Pancreas (tissue), 10 donors: ENCODE results near the gene CANT1. TPM values are rescaled to one million over a fixed set of nuclear protein-coding genes. Genes with fewer than 3 reads are reported as not detected.

Experiments
- ATAC-seq, 4 donors: fragments of 200-7000 bp; cut with Tn5 transposase; one replicate each; pipeline versions ENCODE4 v1.8.0 to v1.9.1; 2020; ENCODE audit warnings: mild to moderate bottlenecking in 4 of 4, moderate library complexity in 4 of 4
- DNase-seq, 6 donors: peaks; one replicate each; pipeline ENCODE4 v3.0.0-alpha.2; 2020
- FAIRE-seq: peaks from 2 replicates; lab custom pipeline; 2012; peaks lifted over from hg19 to GRCh38; lab: Jason Lieb, UNC
- H3K27ac ChIP-seq, 4 donors: fragments of 200-600 bp; sonication (generic); 1 replicate in 3 of 4; 2 replicates in 1 of 4; pipeline versions ENCODE4 v1.5.0 to v1.8.0; 2020
- H3K27me3 ChIP-seq, 4 donors: fragments of 200-600 bp; one replicate each; pipeline ENCODE4 v1.8.0; 2021
- H3K36me3 ChIP-seq, 3 donors: fragments of 200-600 bp; sonication (generic) in 1 of 3; one replicate each; pipeline versions ENCODE4 v1.5.0 to v1.8.0; 2020 to 2021
- H3K4me1 ChIP-seq, 3 donors: fragments of 200-600 bp; one replicate each; pipeline ENCODE4 v1.8.0; 2021
- H3K4me3 ChIP-seq, 4 donors: fragments of 200-600 bp; sonication (generic) in 2 of 4; one replicate each; pipeline versions ENCODE4 v1.5.0 to v1.8.0; 2020 to 2021
- H3K9me3 ChIP-seq, 4 donors: fragments of 200-600 bp; one replicate each; pipeline ENCODE4 v1.8.0; 2021
- WGBS, 2 donors: extraction: QIAGEN DNeasy Blood & Tissue Kit; methylation state at CpG; one replicate each; pipeline ENCODE4 v1.1.7; 2013; 5-methylcytosine and 5-hydroxymethylcytosine counted together
- intact Hi-C, 3 donors: fragments of 100-400 bp; cut with DNase I; formaldehyde crosslinking; loops; one replicate each; pipeline versions ENCODE4 v1.11.1 to v1.14.2; 2022
- polyA plus RNA-seq, 2 donors: library from polyadenylated mRNA; stranded (reverse); fragments of 200-250 nt; gene quantifications; one replicate each; pipeline ENCODE4 v1.2.3, GENCODE V29; 2013
- total RNA-seq, 6 donors: library from RNA; stranded (reverse); fragmentation: NEBNext Ultra II Directional in 4 of 6; extraction: Animal tissue kit (Norgen Biotek cat#: 25700) in 4 of 6; gene quantifications; one replicate each; pipeline versions ENCODE4 v1.2.1 to v1.2.4, GENCODE V29; 2021 to 2023
- TF ChIP-seq, protein P1 (sequence below), 4 donors: fragments of 200-600 bp; sonication (generic) in 3 of 4; IDR thresholded peaks; one replicate each; pipeline versions ENCODE4 v1.5.0 to v1.8.0; 2021; ENCODE audit warnings: antibody characterized with exemption in 4 of 4
- donor health status: healthy with polysubstance abuse.
- donor health status: DM: no; HTN: no; CAD: no; lungs with moderate emphysema.
- donor health status: DM: no; HTN: no; CAD: no.
- donor health status: control.
- donor health status: control.
- donor health status: Bipolar disorder and iron deficiency.
- donor health status: DM: yes; HTN: yes; CAD: no.
- donor health status: DM: no; HTN: no; CAD: no.
- donor health status: DM: no; HTN: no; CAD: no.
- donor health status: DM: yes; HTN: yes; CAD: no.

CANT1 gene
- total and polyA plus RNA-seq, 8 donors: 7.4 to 45.0 (median 25.5) TPM

- Histone ChIP-seq H3K9me3 (no peaks in the 10 kb centered on the region), H3K36me3 (no peaks in the 10 kb centered on the region), H3K4me3 (no peak overlapping the region), H3K27me3 (no peaks in the 10 kb centered on the region), H3K4me1 (no peaks in the 10 kb centered on the region), H3K27ac (no peak overlapping the region)
- FAIRE-seq (no peak), ATAC-seq (no peak), DNase-seq (peak in 1 of 6 donors; percentile 18)
- 89 to 94% methylated on average over 6 of the region's 6 CpGs for WGBS, 2 donors
- intact Hi-C loops: no loop called here
- TF ChIP-seq, protein P1, sequence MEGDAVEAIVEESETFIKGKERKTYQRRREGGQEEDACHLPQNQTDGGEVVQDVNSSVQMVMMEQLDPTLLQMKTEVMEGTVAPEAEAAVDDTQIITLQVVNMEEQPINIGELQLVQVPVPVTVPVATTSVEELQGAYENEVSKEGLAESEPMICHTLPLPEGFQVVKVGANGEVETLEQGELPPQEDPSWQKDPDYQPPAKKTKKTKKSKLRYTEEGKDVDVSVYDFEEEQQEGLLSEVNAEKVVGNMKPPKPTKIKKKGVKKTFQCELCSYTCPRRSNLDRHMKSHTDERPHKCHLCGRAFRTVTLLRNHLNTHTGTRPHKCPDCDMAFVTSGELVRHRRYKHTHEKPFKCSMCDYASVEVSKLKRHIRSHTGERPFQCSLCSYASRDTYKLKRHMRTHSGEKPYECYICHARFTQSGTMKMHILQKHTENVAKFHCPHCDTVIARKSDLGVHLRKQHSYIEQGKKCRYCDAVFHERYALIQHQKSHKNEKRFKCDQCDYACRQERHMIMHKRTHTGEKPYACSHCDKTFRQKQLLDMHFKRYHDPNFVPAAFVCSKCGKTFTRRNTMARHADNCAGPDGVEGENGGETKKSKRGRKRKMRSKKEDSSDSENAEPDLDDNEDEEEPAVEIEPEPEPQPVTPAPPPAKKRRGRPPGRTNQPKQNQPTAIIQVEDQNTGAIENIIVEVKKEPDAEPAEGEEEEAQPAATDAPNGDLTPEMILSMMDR (IDR thresholded peaks at IDR 0.05): no peak
These were observed 26.1 kb upstream of the CANT1 start for GRCh38 chr17:79035686-79036085.

- H3K27me3 ChIP-seq: no peaks in the 10 kb centered on the region
- H3K4me3 ChIP-seq: no peak overlapping the region
- TF ChIP-seq, protein P1 (IDR thresholded peaks at IDR 0.05): no peak
- H3K36me3 ChIP-seq: no peaks in the 10 kb centered on the region
- H3K4me1 ChIP-seq: no peaks in the 10 kb centered on the region
- H3K27ac ChIP-seq: no peak overlapping the region
- WGBS, 2 donors: 68 to 79% methylated on average over 8 of the region's 8 CpGs
- FAIRE-seq (no peak), DNase-seq (peak in 1 of 6 donors; percentile 18), ATAC-seq (no peak)
- H3K9me3 ChIP-seq: no peaks in the 10 kb centered on the region
- intact Hi-C loops: no loop called here
These were observed 25.4 kb upstream of the CANT1 start for GRCh38 chr17:79034931-79035485.

DNA sequence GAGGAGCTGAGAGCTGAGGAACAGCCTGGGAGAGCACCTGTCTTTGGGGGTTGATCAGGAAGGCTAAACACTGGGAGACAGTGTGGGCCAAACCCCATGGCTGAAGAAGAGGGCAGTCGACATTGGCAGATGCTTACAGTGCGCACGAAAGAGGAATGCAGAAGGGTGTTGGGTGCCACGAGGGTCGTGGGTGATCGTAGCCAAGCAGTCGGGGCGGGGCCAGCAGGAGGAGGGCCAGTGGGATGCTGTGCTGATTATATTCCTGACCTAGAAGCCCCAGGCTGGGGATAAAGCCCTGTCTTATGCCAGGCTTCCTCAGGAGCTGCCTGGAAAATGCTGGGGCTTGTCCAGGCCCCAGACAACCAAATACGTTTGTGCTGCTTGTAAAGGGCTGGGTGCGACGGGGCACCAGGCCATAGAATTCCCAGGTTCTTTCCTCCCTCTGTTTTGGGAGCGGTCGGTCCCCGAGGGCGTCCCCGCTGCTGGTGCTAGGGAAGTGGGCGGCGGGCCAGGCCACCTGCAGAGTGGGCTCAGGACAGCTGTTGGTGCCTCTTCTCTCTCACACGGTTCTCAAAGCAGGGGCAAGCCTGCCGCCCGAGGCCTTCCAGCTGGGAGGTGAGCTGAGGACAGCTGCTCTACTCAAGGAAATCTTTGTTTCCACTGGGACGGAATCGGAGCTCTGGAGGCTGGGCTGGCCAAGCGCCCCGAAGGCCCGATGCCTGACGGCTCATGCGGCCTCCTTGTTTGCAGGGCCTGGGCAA lies 24.4 kb upstream of the CANT1 start:
- Histone ChIP-seq H3K4me3 (no peak overlapping the region), H3K27ac (no peak overlapping the region), H3K9me3 (no peaks in the 10 kb centered on the region), H3K4me1 (no peaks in the 10 kb centered on the region), H3K27me3 (no peaks in the 10 kb centered on the region), H3K36me3 (no peaks in the 10 kb centered on the region)
- DNase-seq: peak in 1 of 6 donors; percentile 51
- no peak for FAIRE-seq
- 54 to 63% methylated on average over 25 to 28 of the region's 28 CpGs for WGBS, 2 donors
- intact Hi-C loops: no loop called here
- TF ChIP-seq, protein P1 (IDR thresholded peaks at IDR 0.05): no peak
- peak in 2 of 4 donors; percentile 25 to 48 for ATAC-seq

DNA sequence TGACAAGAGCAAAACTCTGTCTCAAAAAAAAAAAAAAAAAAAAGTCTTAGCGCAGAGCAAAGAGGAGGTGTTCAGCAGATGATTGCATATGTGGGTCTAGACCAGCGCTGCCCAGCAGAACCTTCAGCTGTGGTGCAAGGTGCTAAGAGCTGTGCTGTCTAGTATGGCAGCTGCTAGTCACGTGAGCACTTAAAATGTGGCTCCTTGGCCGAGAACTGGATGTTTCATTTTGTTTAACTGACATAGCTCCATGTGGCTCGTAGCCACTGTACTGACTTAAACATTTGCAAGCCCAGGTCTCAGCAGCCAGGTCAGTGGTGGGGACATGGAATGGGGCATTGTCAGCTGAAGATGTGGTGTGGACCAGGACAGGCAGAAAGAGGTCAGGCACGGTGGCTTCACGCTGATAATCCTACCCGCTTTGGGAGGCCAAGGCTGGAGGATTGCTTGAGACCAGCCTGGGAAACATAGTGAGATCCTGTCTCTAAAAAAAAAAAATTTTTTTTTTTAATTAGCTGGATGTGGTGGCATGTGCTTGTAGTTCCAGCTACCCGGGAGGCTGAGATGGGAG lies 23.6 kb upstream of the CANT1 start:
- no peak for FAIRE-seq
- Histone ChIP-seq H3K27ac (no peak overlapping the region), H3K36me3 (no peaks in the 10 kb centered on the region), H3K9me3 (no peaks in the 10 kb centered on the region), H3K4me3 (no peak overlapping the region), H3K4me1 (no peaks in the 10 kb centered on the region), H3K27me3 (no peaks in the 10 kb centered on the region)
- TF ChIP-seq, protein P1 (IDR thresholded peaks at IDR 0.05): no peak
- WGBS, 2 donors: 85 to 89% methylated on average over 9 of the region's 9 CpGs
- DNase-seq: no peak
- no peak for ATAC-seq
- intact Hi-C loops: no loop called here
